ENCODE measurements around the gene ARHGEF6. TPM values are rescaled to one million over a fixed set of nuclear protein-coding genes. Genes with fewer than 3 reads are reported as not detected.

ARHGEF6 gene
- 4.3 and 9.4 TPM in 2 replicates for total RNA-seq (ENCODE audit: low replicate concordance)

GRCh38 chrX:136780763-136781162 is at the start of gene ARHGEF6:
Gene ARHGEF6, minus strand, starts transcription at chrX:136780932. Its CDS starts 50 bp downstream, at chrX:136780882.

GRCh38 chrX:136647677-136648360 is 132.9 kb downstream of the ARHGEF6 start, which contains the start of gene CD40LG:
Gene CD40LG, plus strand, starts transcription at chrX:136648158. Its CDS starts 91 bp downstream, at chrX:136648249.

Other genes starting within 250 kb of the ARHGEF6 start
- gene VGLL1, start 248.7 kb downstream of the ARHGEF6 start, total RNA-seq (ENCODE audit: low replicate concordance): not detected in 2 replicates
- not detected in 2 replicates for gene CD40LG, start 132.8 kb downstream of the ARHGEF6 start, total RNA-seq (ENCODE audit: low replicate concordance)
- gene RBMX, start 99.8 kb upstream of the ARHGEF6 start, total RNA-seq (ENCODE audit: low replicate concordance): 80.0 and 116 TPM in 2 replicates